Measurements from ENCODE around the gene LDB2. TPM values are rescaled to one million over a fixed set of nuclear protein-coding genes. Genes with fewer than 3 reads are reported as not detected.

LDB2 gene
- total RNA-seq, 6 experiments from 2014 or later = 24.2 to 40.4 (median 31.7) TPM

DNA sequence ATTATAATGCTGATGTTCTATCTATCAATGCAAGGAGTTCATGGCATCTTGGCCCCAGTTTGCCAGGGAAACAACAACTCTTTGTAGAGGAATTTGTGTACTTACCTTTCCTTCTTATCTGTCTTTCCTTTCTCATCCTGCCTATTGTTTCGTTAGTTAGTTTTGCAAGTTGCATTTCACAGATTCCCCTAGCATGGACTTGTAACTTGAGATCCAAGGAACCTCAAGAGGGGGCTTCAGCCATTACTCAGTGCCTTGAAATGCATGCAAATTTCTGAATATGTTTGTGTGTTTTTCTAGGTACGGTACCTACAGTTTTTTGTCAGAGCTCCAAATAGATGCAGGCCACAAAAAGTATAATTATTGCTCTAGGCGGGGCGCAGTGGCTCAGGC is 203.6 kb downstream of the LDB2 start:
- H3K4me1 Mint-ChIP-seq (ENCODE audit: low read depth) = peaks cover 46% of the 10 kb centered on the region
- peaks cover 16% of the 10 kb centered on the region for H3K36me3 Mint-ChIP-seq (ENCODE audit: low read depth)
- no peak overlapping the region for H3K4me3 Mint-ChIP-seq
- H3K9me3 Mint-ChIP-seq = no peaks in the 10 kb centered on the region
- H3K27me3 Mint-ChIP-seq (ENCODE audit: insufficient read depth) = no peaks in the 10 kb centered on the region; the same call in none of the 2 replicates
- no peak overlapping the region for H3K27ac Mint-ChIP-seq
- TF ChIP-seq, protein P1, sequence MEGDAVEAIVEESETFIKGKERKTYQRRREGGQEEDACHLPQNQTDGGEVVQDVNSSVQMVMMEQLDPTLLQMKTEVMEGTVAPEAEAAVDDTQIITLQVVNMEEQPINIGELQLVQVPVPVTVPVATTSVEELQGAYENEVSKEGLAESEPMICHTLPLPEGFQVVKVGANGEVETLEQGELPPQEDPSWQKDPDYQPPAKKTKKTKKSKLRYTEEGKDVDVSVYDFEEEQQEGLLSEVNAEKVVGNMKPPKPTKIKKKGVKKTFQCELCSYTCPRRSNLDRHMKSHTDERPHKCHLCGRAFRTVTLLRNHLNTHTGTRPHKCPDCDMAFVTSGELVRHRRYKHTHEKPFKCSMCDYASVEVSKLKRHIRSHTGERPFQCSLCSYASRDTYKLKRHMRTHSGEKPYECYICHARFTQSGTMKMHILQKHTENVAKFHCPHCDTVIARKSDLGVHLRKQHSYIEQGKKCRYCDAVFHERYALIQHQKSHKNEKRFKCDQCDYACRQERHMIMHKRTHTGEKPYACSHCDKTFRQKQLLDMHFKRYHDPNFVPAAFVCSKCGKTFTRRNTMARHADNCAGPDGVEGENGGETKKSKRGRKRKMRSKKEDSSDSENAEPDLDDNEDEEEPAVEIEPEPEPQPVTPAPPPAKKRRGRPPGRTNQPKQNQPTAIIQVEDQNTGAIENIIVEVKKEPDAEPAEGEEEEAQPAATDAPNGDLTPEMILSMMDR (IDR thresholded peaks at IDR 0.05) = no peak
- no peak for DNase-seq

DNA sequence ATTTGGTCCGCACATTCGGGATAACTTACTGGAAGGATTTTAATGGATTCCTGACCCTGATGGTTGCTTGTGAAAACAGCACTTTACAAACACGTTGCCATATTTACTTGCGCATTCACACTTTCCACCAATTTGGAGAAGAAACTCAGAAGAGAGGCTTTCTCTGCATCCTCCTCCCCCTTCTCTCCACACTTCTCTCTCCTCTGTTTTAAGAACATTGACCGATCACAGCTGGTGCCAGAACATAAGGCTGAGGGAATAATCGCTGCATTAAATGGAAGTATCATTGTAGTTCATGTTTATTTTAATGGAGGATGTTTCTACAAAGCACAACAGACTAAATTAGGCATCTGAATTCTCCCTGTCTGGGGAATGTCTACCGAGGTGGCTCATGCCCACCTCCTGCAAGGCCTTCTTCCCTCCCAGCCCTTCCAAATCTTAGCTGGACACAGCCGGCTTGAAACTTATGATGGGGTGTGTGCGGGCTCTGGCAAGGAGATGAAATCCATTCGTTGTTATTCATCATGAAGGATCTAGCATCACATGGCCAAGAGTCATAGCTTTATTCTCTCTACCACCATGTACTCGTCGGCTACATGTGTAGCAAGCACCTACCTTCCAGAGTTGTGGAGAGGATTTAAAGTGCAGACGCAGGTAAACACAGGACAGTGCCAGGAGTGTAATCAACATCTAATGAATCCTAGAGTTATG is 204.1 kb downstream of the LDB2 start:
- DNase-seq = no peak
- peaks cover 48% of the 10 kb centered on the region for H3K4me1 Mint-ChIP-seq (ENCODE audit: low read depth)
- no peak overlapping the region for H3K4me3 Mint-ChIP-seq
- H3K27me3 Mint-ChIP-seq (ENCODE audit: insufficient read depth) = no peaks in the 10 kb centered on the region; the same call in none of the 2 replicates
- H3K9me3 Mint-ChIP-seq = no peaks in the 10 kb centered on the region; the same call in 1 of the 2 replicates
- H3K27ac Mint-ChIP-seq = no peak overlapping the region; the same call in 1 of the 2 replicates
- H3K36me3 Mint-ChIP-seq (ENCODE audit: low read depth) = peaks cover 12% of the 10 kb centered on the region
- TF ChIP-seq, protein P1 (IDR thresholded peaks at IDR 0.05) = no peak

DNA sequence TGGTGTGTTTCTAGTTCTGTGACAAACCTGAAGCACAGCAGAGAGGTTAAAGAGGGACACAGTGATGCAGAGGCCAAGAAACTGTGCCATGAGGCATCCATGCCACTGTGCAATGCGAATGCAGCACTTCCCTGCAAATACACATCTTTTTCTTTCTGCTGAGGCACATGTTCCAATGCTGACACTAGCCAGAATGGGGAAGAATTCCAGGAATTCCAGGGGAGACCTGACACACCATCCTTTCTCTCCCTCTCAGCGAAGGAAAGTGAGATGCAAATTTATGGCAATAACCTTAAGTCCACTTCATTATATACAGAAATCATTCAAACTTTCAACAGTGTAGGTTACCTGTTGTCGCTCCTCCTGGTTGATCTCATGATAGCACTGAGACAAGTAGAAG is 204.8 kb downstream of the LDB2 start:
- peak overlapping the region; percentile 59; the same call in 1 of the 2 replicates for H3K27ac Mint-ChIP-seq
- no peak overlapping the region for H3K4me3 Mint-ChIP-seq
- TF ChIP-seq, protein P1 (IDR thresholded peaks at IDR 0.05) = no peak
- peaks cover 55% of the 10 kb centered on the region for H3K4me1 Mint-ChIP-seq (ENCODE audit: low read depth)
- H3K9me3 Mint-ChIP-seq = no peaks in the 10 kb centered on the region; the same call in 1 of the 2 replicates
- peaks cover 10% of the 10 kb centered on the region for H3K36me3 Mint-ChIP-seq (ENCODE audit: low read depth)
- H3K27me3 Mint-ChIP-seq (ENCODE audit: insufficient read depth) = no peaks in the 10 kb centered on the region; the same call in none of the 2 replicates
- no peak for DNase-seq

DNA sequence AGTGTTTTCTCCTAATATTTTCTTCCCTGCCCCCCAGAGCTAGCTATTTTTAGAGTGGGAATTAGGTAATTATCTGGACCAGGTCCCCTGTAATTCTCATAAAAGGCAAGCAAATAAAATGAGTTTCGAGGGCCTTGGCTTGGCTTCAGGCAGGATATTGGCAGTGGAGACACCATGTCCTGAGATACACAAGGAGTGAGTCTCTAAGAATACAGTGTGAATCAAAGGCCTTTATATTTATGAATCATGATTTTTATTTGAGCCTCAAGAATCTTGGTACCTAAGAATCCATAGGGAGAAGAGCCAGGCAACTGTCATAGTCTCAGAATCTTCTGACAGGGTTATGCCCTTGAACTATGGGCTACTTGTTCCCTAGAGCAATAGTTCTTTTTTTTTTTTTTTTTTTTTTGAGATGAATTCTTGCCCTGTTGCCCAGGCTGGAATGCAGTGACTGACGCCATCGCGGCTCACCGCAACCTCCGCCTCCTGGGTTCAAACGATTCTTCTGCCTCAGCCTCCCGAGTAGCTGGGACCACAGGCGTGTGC is 205.4 kb downstream of the LDB2 start:
- H3K27ac Mint-ChIP-seq = peak overlapping the region; percentile 66
- H3K9me3 Mint-ChIP-seq = no peaks in the 10 kb centered on the region; the same call in 1 of the 2 replicates
- peaks cover 10% of the 10 kb centered on the region for H3K36me3 Mint-ChIP-seq (ENCODE audit: low read depth)
- H3K4me3 Mint-ChIP-seq = no peak overlapping the region; the same call in 1 of the 2 replicates
- TF ChIP-seq, protein P1 (IDR thresholded peaks at IDR 0.05) = no peak
- H3K27me3 Mint-ChIP-seq (ENCODE audit: insufficient read depth) = no peaks in the 10 kb centered on the region; the same call in none of the 2 replicates
- H3K4me1 Mint-ChIP-seq (ENCODE audit: low read depth) = peaks cover 56% of the 10 kb centered on the region
- DNase-seq = no peak

DNA sequence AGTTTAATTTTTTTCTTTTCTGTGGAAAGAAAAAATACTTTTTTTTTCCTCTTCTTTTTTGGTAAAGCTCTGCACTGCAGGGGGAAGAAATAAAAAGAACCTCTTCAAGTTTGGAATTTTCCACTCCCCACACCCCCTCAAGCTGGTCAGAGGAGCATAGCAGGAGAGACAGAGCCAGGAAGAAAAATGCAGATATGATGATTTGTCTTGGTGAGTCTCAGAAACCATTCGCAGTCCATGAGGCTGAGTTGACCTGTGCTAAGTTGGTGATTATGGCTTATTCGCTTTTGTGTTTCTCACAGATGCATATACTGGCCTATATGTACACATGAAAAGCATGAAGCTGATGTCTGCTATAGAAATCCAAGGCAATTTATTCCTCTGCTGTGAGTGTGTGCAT is 205.9 kb downstream of the LDB2 start:
- H3K36me3 Mint-ChIP-seq (ENCODE audit: low read depth) = peaks cover 12% of the 10 kb centered on the region
- TF ChIP-seq, protein P1 (IDR thresholded peaks at IDR 0.05) = no peak
- peak overlapping the region; percentile 66 for H3K27ac Mint-ChIP-seq
- peaks cover 61% of the 10 kb centered on the region for H3K4me1 Mint-ChIP-seq (ENCODE audit: low read depth)
- peaks cover 3% of the 10 kb centered on the region for H3K9me3 Mint-ChIP-seq
- peak overlapping the region; percentile 5 for H3K4me3 Mint-ChIP-seq
- DNase-seq = peak; percentile 42
- peaks cover 3% of the 10 kb centered on the region for H3K27me3 Mint-ChIP-seq (ENCODE audit: insufficient read depth)
